SK-N-SH treated with all-trans-retinoic acid at 6 μM for 48 hours (cell line): Measurements from ENCODE around the gene EFCAB12.
"Not testable (repeated sequence)": the region's sequence is repeated elsewhere in the genome, so short reads cannot be mapped to it uniquely, and the experiment has no call there.

Experiments used
- ATAC-seq: fragments of 200-7000 bp; cut with Tn5 transposase; 3 replicates; pipeline ENCODE4 v1.9.1; 2020; ENCODE audit warnings: mild to moderate bottlenecking, moderate library complexity
- ARNTL ChIP-seq: fragments of 450-650 bp; formaldehyde crosslinking; IDR thresholded peaks from 2 replicates; pipeline ENCODE4 v1.5.0; 2020; ENCODE audit warnings: low read depth, mild to moderate bottlenecking, moderate library complexity, borderline replicate concordance
- CREB5 ChIP-seq: fragments of 250-450 bp; sonication (Bioruptor Pico); IDR thresholded peaks from 2 replicates; pipeline ENCODE4 v1.5.1; 2020; ENCODE audit warnings: low read depth, mild to moderate bottlenecking, moderate library complexity
- CSDC2 ChIP-seq: fragments of 250-450 bp; sonication (Bioruptor Pico); IDR thresholded peaks from 2 replicates; pipeline ENCODE4 v1.5.0; 2020; ENCODE audit warnings: mild to moderate bottlenecking, moderate library complexity
- ESRRG ChIP-seq: fragments of 250-450 bp; sonication (Bioruptor Pico); IDR thresholded peaks from 2 replicates; pipeline ENCODE4 v1.6.1; 2021; ENCODE audit warnings: mild to moderate bottlenecking
- GLIS3 ChIP-seq: fragments of 250-450 bp; sonication (Bioruptor Pico); IDR thresholded peaks from 2 replicates; pipeline ENCODE4 v1.5.0; 2020; ENCODE audit warnings: mild to moderate bottlenecking, moderate library complexity
- ISL1 ChIP-seq: fragments of 250-450 bp; sonication (Bioruptor Pico); IDR thresholded peaks from 2 replicates; pipeline ENCODE4 v2.1.2; 2022; ENCODE audit warnings: mild to moderate bottlenecking, moderate library complexity
- OSR1 ChIP-seq: fragments of 250-450 bp; sonication (Bioruptor Pico); IDR thresholded peaks from 2 replicates; pipeline ENCODE4 v1.8.0; 2022; ENCODE audit warnings: moderate library complexity, mild to moderate bottlenecking, inconsistent platforms
- PATZ1 ChIP-seq: fragments of 250-450 bp; sonication (Bioruptor Pico); IDR thresholded peaks from 2 replicates; pipeline ENCODE4 v1.8.0; 2020; ENCODE audit warnings: mild to moderate bottlenecking, moderate library complexity, borderline replicate concordance
- POU6F1 ChIP-seq: fragments of 250-450 bp; sonication (Bioruptor Pico); IDR thresholded peaks from 2 replicates; pipeline ENCODE4 v1.8.0; 2021; ENCODE audit warnings: low read depth, mild to moderate bottlenecking, moderate library complexity, borderline replicate concordance
- PPARA ChIP-seq: fragments of 250-450 bp; sonication (Bioruptor Pico); IDR thresholded peaks from 2 replicates; pipeline ENCODE4 v1.5.0; 2020; ENCODE audit warnings: mild to moderate bottlenecking, borderline replicate concordance
- RARB ChIP-seq: fragments of 250-450 bp; sonication (Bioruptor Pico); IDR thresholded peaks from 2 replicates; pipeline ENCODE4 v1.8.0; 2021; ENCODE audit warnings: mild to moderate bottlenecking, moderate library complexity
- SNAI2 ChIP-seq: fragments of 250-450 bp; sonication (Bioruptor Pico); IDR thresholded peaks from 2 replicates; pipeline ENCODE4 v1.5.0; 2020; ENCODE audit warnings: mild to moderate bottlenecking, moderate library complexity
- TCF4 ChIP-seq: fragments of 250-450 bp; sonication (Bioruptor Pico); IDR thresholded peaks from 2 replicates; pipeline ENCODE4 v1.8.0; 2021; ENCODE audit warnings: mild to moderate bottlenecking, moderate library complexity, borderline replicate concordance
- TSHZ2 ChIP-seq: fragments of 250-450 bp; sonication (Bioruptor Pico); IDR thresholded peaks from 2 replicates; pipeline ENCODE4 v1.5.0; 2020; ENCODE audit warnings: mild to moderate bottlenecking, moderate library complexity
- ZFP3 ChIP-seq: fragments of 250-450 bp; sonication (Bioruptor Pico); IDR thresholded peaks from 2 replicates; pipeline ENCODE4 v1.5.0; 2020; ENCODE audit warnings: mild to moderate bottlenecking, moderate library complexity
- ZFP30 ChIP-seq: fragments of 450-650 bp; formaldehyde crosslinking; IDR thresholded peaks from 2 replicates; pipeline ENCODE4 v1.5.0; 2022; ENCODE audit warnings: mild to moderate bottlenecking, moderate library complexity
- ZNF565 ChIP-seq: fragments of 450-650 bp; formaldehyde crosslinking; conservative IDR thresholded peaks from 2 replicates; pipeline ENCODE4 v1.5.0; 2020; ENCODE audit warnings: low read depth, mild to moderate bottlenecking, moderate library complexity
- ZNF70 ChIP-seq: fragments of 450-650 bp; formaldehyde crosslinking; IDR thresholded peaks from 2 replicates; pipeline ENCODE4 v1.5.0; 2020; ENCODE audit warnings: mild to moderate bottlenecking, moderate library complexity
- ZNF8 ChIP-seq: fragments of 450-650 bp; formaldehyde crosslinking; IDR thresholded peaks from 2 replicates; pipeline ENCODE4 v1.5.0; 2020; ENCODE audit warnings: mild to moderate bottlenecking, moderate library complexity

Gene EFCAB12

GRCh38 chr3:129402210-129402609 lies 26.2 kb downstream of the EFCAB12 start (continued):
- no peak for TF ChIP-seq TSHZ2 (CRISPR knock-in tag)
- TF ChIP-seq ZFP30 (CRISPR knock-in tag), result no peak

- ATAC-seq, result peak; percentile 16
Measured at GRCh38 chr3:129399895-129400357, 28.5 kb downstream of the EFCAB12 start.

GRCh38 chr3:129399145-129399894 lies 29.1 kb downstream of the EFCAB12 start:
- no peak for TF ChIP-seq OSR1 (CRISPR knock-in tag)
- TF ChIP-seq ESRRG (CRISPR knock-in tag), result no peak
- TF ChIP-seq PATZ1 (CRISPR knock-in tag), result no peak
- no peak for TF ChIP-seq POU6F1
- TF ChIP-seq ARNTL, result no peak
- TF ChIP-seq ZFP3, result no peak
- TF ChIP-seq CREB5 (CRISPR knock-in tag), result no peak
- no peak for TF ChIP-seq ZNF565
- no peak for TF ChIP-seq ZNF70 (CRISPR knock-in tag)
- no peak for TF ChIP-seq GLIS3 (CRISPR knock-in tag)
- no peak for TF ChIP-seq RARB (CRISPR knock-in tag)
- no peak for TF ChIP-seq PPARA (CRISPR knock-in tag)
- TF ChIP-seq SNAI2, result no peak
- no peak for TF ChIP-seq ZFP30 (CRISPR knock-in tag)
- no peak for TF ChIP-seq ISL1

More at GRCh38 chr3:129399895-129400357, 28.5 kb downstream of the EFCAB12 start:
- 0 out of 2 replicates have a peak, but pooled peaks have one; percentile 10 for TF ChIP-seq ZNF8 (CRISPR knock-in tag)
- no peak for TF ChIP-seq CSDC2

GRCh38 chr3:129398803-129399144 lies 29.7 kb downstream of the EFCAB12 start:
- ATAC-seq, result peak; percentile 70

More at GRCh38 chr3:129399145-129399894, 29.1 kb downstream of the EFCAB12 start:
- peak; percentile 89 for ATAC-seq

GRCh38 chr3:129393760-129394564 lies 34.5 kb downstream of the EFCAB12 start:
- ATAC-seq, result not testable (repeated sequence)

More at GRCh38 chr3:129398803-129399144, 29.7 kb downstream of the EFCAB12 start:
- TF ChIP-seq PPARA (CRISPR knock-in tag), result no peak
- no peak for TF ChIP-seq TCF4 (CRISPR knock-in tag)
- TF ChIP-seq ISL1, result no peak
- no peak for TF ChIP-seq GLIS3 (CRISPR knock-in tag)
